Measurements from ENCODE around the gene TENM3.

TENM3 gene

DNA sequence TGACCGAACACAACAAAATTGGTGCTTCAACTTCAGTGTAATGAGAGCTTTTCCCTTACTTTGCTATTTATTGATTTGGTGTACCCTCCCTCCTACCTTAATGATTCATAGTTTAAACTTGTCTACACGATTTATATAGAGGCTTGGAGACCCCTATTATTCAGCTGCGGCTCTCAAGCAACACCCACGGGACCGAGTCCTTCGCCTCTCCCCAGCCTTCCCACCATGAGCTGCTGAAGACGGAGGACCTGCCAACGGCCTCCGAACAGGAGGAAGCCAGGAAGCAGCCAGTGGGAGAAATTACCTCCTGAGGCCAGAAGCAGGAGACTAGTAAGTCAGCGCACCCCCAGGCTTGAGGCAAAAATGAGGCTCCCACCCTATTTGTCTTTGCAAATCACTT lies 595.3 kb downstream of the TENM3 start:
- no peak for DNase-seq (ENCODE audit: extremely low read depth, low read depth)
- TF ChIP-seq, protein P1, sequence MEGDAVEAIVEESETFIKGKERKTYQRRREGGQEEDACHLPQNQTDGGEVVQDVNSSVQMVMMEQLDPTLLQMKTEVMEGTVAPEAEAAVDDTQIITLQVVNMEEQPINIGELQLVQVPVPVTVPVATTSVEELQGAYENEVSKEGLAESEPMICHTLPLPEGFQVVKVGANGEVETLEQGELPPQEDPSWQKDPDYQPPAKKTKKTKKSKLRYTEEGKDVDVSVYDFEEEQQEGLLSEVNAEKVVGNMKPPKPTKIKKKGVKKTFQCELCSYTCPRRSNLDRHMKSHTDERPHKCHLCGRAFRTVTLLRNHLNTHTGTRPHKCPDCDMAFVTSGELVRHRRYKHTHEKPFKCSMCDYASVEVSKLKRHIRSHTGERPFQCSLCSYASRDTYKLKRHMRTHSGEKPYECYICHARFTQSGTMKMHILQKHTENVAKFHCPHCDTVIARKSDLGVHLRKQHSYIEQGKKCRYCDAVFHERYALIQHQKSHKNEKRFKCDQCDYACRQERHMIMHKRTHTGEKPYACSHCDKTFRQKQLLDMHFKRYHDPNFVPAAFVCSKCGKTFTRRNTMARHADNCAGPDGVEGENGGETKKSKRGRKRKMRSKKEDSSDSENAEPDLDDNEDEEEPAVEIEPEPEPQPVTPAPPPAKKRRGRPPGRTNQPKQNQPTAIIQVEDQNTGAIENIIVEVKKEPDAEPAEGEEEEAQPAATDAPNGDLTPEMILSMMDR (IDR thresholded peaks at IDR 0.05; ENCODE audit: low read depth, low read length, missing control alignments) = no peak

DNA sequence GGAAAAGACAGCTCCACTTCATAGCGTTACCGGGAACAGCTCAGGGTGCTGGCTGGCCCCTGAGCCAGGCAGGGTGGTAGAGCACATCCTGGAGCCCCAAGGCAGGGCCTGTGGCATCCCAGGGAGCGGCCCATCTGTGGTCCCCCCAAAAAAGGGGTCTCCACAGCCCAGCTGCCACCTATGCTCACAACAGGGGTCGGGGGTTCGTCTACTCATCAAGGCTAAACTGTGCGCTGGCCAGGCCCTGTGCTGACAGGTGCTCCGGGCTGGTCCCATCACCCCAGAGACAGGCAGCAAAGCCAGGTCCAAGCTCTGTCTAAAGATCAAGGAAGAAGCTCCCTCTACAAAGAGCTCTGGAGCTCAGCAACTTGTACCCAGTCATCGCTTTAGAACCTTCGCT lies 596.1 kb downstream of the TENM3 start:
- TF ChIP-seq, protein P1 (IDR thresholded peaks at IDR 0.05; ENCODE audit: low read depth, low read length, missing control alignments) = no peak
- no peak for DNase-seq (ENCODE audit: extremely low read depth, low read depth)
- no peak overlapping the region for H3K4me3 ChIP-seq (replicated peaks; ENCODE audit: low read depth, low read length)

More for the DNA sequence above, 595.3 kb downstream of the TENM3 start:
- H3K4me3 ChIP-seq (replicated peaks; ENCODE audit: low read depth, low read length) = no peak overlapping the region

GRCh38 chr4:182840108-182840507 lies 596.9 kb downstream of the TENM3 start:
- no peak for DNase-seq (ENCODE audit: extremely low read depth, low read depth)
- no peak overlapping the region for H3K4me3 ChIP-seq (replicated peaks; ENCODE audit: low read depth, low read length)
- TF ChIP-seq, protein P1 (IDR thresholded peaks at IDR 0.05; ENCODE audit: low read depth, low read length, missing control alignments) = no peak

- H3K4me3 ChIP-seq (replicated peaks; ENCODE audit: low read depth, low read length) = no peak overlapping the region
- TF ChIP-seq, protein P1 (IDR thresholded peaks at IDR 0.05; ENCODE audit: low read depth, low read length, missing control alignments) = no peak
- no peak for DNase-seq (ENCODE audit: extremely low read depth, low read depth)
Measured at GRCh38 chr4:182842104-182842600, 599.0 kb downstream of the TENM3 start.

DNA sequence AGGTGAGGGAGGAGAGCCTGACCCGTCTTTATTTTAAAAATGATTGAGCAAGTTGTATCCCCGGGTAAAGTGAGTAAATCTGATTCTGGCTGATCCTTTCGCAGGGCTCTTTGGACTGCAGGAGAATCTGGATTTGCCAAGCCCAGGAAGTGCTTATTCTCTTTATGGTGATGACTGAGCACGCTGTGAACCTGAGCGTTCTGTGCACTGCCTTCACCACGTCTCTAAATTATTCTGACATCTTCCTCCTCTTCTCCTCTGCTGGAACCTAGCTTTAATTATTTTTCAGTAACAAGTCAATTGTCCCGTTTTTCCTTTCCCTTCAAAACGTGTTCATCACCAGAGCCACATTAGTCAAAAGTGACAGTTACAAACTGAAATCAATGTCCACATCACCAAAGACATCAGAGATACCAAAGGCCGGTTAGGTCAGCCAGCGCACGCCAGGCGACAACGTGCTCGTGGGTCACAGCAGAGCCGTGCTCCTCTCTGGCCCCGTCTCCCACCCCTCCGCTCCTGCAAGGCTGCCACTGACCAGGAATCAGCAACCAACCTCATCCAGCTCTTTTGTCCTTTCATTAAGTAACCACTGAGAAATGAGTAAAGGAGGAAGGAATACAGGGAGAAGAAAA lies 599.7 kb downstream of the TENM3 start:
- TF ChIP-seq, protein P1 (IDR thresholded peaks at IDR 0.05; ENCODE audit: low read depth, low read length, missing control alignments) = no peak
- no peak for DNase-seq (ENCODE audit: extremely low read depth, low read depth)
- no peak overlapping the region for H3K4me3 ChIP-seq (replicated peaks; ENCODE audit: low read depth, low read length)

GRCh38 chr4:182843808-182844325 lies 600.7 kb downstream of the TENM3 start:
- no peak overlapping the region for H3K4me3 ChIP-seq (replicated peaks; ENCODE audit: low read depth, low read length)
- no peak for DNase-seq (ENCODE audit: extremely low read depth, low read depth)
- TF ChIP-seq, protein P1 (IDR thresholded peaks at IDR 0.05; ENCODE audit: low read depth, low read length, missing control alignments) = no peak

Measured in HFF-Myc (cell line).